Measurements from ENCODE around the gene CEP97. TPM values are rescaled to one million over a fixed set of nuclear protein-coding genes. Genes with fewer than 3 reads are reported as not detected.

The CEP97 gene
- total and polyA plus RNA-seq, 9 of the 15 experiments (the other 6 are each of a cell fraction or from before 2014, with no cell fraction given) = 2.0 to 10.1 (median 4.3) TPM

GRCh38 chr3:101744811-101745210, 20.4 kb downstream of the CEP97 start:
- no peak overlapping the region for H3K9ac ChIP-seq (ENCODE audit: insufficient read depth in 1 of 2, low read depth in 2 of 2, low read length in 2 of 2)
- no peak overlapping the region for H3K4me2 ChIP-seq (ENCODE audit: insufficient read depth, low read length)
- no peak for TF ChIP-seq DEAF1 (CRISPR knock-in tag; IDR thresholded peaks at IDR 0.05)
- no peak for TF ChIP-seq XRCC3 (IDR thresholded peaks at IDR 0.05)
- TF ChIP-seq BRD4 (IDR thresholded peaks at IDR 0.05) = no peak
- no peak for TF ChIP-seq FOS (IDR thresholded peaks at IDR 0.05; ENCODE audit: extremely low read depth, insufficient read length)
- TF ChIP-seq MAFK (IDR thresholded peaks at IDR 0.05; ENCODE audit: low read length) = no peak
- no peak for TF ChIP-seq PPARD (CRISPR knock-in tag; IDR thresholded peaks at IDR 0.05)
- no peak for TF ChIP-seq ZNF12 (CRISPR knock-in tag; IDR thresholded peaks at IDR 0.05)
- no peak for TF ChIP-seq POLR2G (IDR thresholded peaks at IDR 0.05; ENCODE audit: low read depth, low read length)
- TF ChIP-seq TBP (optimal IDR thresholded peaks at IDR 0.05; ENCODE audit: low read depth, low read length) = no peak
- no peak for TF ChIP-seq TRIM24 (IDR thresholded peaks at IDR 0.05)
- TF ChIP-seq ZNF512 (tag; IDR thresholded peaks at IDR 0.05) = no peak
- TF ChIP-seq MXI1 (IDR thresholded peaks at IDR 0.05; ENCODE audit: low read depth, low read length) = no peak
- no peak for TF ChIP-seq SMAD1 (IDR thresholded peaks at IDR 0.05; ENCODE audit: low read depth, low read length, partially characterized antibody)
- TF ChIP-seq CHCHD3 (CRISPR knock-in tag; IDR thresholded peaks at IDR 0.05) = no peak
- no peak for TF ChIP-seq ZNF77 (CRISPR knock-in tag; IDR thresholded peaks at IDR 0.05)
- H3K9me1 ChIP-seq (ENCODE audit: control insufficient read depth, insufficient read depth, low read length) = no peaks in the 10 kb centered on the region
- H3K4me3 ChIP-seq = no peak overlapping the region
- no peaks in the 10 kb centered on the region for H4K20me1 ChIP-seq (replicated peaks; ENCODE audit: control insufficient read depth, insufficient read depth, low read length)
- FAIRE-seq (no peak), ATAC-seq (no peak), DNase-seq (ENCODE audit: extremely low read depth in 1 of 4, low spot score in 3 of 4) (no peak)
- 0% methylated on average over 1 of the region's 1 CpG for WGBS (ENCODE audit: insufficient coverage, low coverage, missing lambda C conversion rate)
- H3K9me3 ChIP-seq (replicated peaks; ENCODE audit: control insufficient read depth, insufficient read depth, low read depth, low read length) = no peaks in the 10 kb centered on the region
- ChIA-PET POLR2A (interaction anchor here (0.6 to 0.9 kb wide), 2 partner anchors 12 to 58 kb away, joined by 3 read pairs; partner anchors contain the start of gene RPL24), CTCF (ENCODE audit: low intra/inter-chr PET ratio) (no interaction called here)
- H3K27me3 ChIP-seq (ENCODE audit: control insufficient read depth in 2 of 2, insufficient read depth in 2 of 2, low read length in 2 of 2) = no peaks in the 10 kb centered on the region
- in situ Hi-C loops (cut with MboI) = no loop called here
- H3K27ac ChIP-seq (ENCODE audit: extremely low read depth, low read depth, low read length) = no peak overlapping the region
- H3K36me3 ChIP-seq (ENCODE audit: control insufficient read depth, insufficient read depth, low read length) = peaks cover 5% of the 10 kb centered on the region; the same call in 1 of the 3 replicates
- BruUV-seq (replicated peaks) = no TSS peak
- intact Hi-C loops (cut with micrococcal nuclease) = no loop called here
- H3K79me2 ChIP-seq (ENCODE audit: control insufficient read depth, insufficient read depth, low read length) = no peaks in the 10 kb centered on the region
- H3K4me1 ChIP-seq (replicated peaks in 1 of 2; ENCODE audit: control insufficient read depth in 2 of 2, insufficient read depth in 2 of 2, low read length in 2 of 2) = no peaks in the 10 kb centered on the region
- no peak overlapping the region for H2AFZ ChIP-seq (ENCODE audit: low read depth, low read length)

Measured in K562 (cell line).